Measurements from ENCODE around the gene LSM4.

Gene LSM4

DNA sequence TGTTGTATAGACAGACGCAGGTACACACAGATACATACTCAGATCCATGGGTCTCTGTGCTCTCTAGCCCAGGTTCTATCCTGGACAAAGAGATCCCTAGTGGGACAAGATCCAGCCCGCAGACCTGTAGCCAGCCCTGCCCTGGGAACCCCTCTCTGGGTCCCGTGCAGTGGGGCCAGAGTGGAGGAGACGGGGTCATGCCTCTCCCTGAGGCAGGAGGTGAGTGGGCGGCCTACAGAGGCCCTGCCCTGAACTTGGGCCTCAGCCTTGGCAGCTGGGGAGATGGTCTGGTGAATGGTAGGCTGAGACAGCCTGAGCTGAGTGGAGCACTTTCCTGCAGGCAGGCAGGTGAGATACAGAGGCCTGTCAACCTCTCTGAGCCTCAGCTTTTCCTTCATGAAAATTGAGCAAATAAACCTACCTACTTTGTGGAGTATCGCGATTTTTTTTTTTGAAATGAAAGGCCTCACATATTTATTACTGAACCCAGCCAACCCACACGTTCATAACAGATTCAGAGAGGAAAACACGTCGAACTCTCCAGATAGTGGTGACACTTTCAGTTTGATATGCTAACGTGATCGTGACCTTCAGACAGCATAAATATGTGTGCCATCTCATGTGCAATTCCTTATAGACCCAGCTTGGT is 38.0 kb downstream of the LSM4 start:
- no peak for DNase-seq
- in situ Hi-C loops (cut with HindIII; ENCODE audit: low pct_ligation_motif_present, low sequenced_read_pairs), result no loop called here
- TF ChIP-seq, protein P1, sequence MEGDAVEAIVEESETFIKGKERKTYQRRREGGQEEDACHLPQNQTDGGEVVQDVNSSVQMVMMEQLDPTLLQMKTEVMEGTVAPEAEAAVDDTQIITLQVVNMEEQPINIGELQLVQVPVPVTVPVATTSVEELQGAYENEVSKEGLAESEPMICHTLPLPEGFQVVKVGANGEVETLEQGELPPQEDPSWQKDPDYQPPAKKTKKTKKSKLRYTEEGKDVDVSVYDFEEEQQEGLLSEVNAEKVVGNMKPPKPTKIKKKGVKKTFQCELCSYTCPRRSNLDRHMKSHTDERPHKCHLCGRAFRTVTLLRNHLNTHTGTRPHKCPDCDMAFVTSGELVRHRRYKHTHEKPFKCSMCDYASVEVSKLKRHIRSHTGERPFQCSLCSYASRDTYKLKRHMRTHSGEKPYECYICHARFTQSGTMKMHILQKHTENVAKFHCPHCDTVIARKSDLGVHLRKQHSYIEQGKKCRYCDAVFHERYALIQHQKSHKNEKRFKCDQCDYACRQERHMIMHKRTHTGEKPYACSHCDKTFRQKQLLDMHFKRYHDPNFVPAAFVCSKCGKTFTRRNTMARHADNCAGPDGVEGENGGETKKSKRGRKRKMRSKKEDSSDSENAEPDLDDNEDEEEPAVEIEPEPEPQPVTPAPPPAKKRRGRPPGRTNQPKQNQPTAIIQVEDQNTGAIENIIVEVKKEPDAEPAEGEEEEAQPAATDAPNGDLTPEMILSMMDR (IDR thresholded peaks at IDR 0.05; ENCODE audit: low read depth, low read length, missing control alignments), result no peak

DNA sequence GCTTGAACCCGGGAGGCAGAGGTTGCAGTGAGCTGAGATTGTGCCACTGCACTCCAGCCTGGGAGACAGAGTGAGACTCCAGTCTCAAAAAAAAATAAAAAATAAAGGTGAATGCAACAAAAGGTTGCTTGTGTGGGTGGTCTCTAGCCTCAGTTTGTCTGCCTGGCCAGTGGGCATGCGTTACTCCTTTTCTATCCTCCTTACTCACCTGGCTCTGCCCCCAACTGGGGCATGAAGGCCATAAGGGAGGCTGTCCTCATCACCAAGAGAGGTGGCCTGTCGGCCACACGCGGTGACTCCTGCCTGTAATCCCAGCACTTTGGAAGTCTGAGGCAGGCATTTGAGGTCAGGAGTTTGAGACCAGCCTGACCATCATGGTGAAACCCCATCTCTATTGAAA is 39.5 kb downstream of the LSM4 start:
- H3K27ac ChIP-seq, result no peak overlapping the region
- in situ Hi-C loops (cut with HindIII; ENCODE audit: low pct_ligation_motif_present, low sequenced_read_pairs), result no loop called here
- H3K27me3 ChIP-seq (replicated peaks), result no peaks in the 10 kb centered on the region
- H3K36me3 ChIP-seq (replicated peaks), result peaks cover 8% of the 10 kb centered on the region
- TF ChIP-seq, protein P1 (IDR thresholded peaks at IDR 0.05; ENCODE audit: low read depth, low read length, missing control alignments), result no peak
- no peak overlapping the region for H3K4me3 ChIP-seq (ENCODE audit: low read depth, low read length)
- no peak for DNase-seq

More for the DNA sequence above, 38.0 kb downstream of the LSM4 start:
- H3K4me3 ChIP-seq (ENCODE audit: low read depth, low read length), result no peak overlapping the region
- H3K27ac ChIP-seq, result no peak overlapping the region
- H3K36me3 ChIP-seq (replicated peaks), result no peaks in the 10 kb centered on the region
- H3K27me3 ChIP-seq (replicated peaks), result no peaks in the 10 kb centered on the region

DNA sequence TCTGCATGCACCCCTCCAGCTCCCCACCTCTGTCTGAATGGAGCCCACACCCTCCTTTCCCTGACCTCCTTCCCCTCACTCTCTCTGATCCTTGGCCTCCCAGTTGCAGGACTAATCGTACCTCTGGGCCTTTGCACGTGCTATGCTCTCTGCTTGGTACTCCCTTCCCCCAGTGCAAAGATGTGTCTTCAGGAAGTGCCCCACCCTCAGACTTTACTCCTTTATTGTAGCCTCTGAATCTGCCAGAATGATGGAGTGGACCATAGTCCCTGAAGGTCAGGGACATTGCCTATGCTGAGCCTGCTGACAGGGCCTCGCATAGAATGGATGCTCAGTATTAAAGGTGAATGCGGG is 40.1 kb downstream of the LSM4 start:
- in situ Hi-C loops (cut with HindIII; ENCODE audit: low pct_ligation_motif_present, low sequenced_read_pairs), result no loop called here
- Histone ChIP-seq H3K27me3 (replicated peaks) (no peaks in the 10 kb centered on the region), H3K36me3 (replicated peaks) (peaks cover 12% of the 10 kb centered on the region), H3K4me3 (ENCODE audit: low read depth, low read length) (peak overlapping the region; percentile 44), H3K27ac (peak overlapping the region; percentile 95)
- TF ChIP-seq, protein P1 (IDR thresholded peaks at IDR 0.05; ENCODE audit: low read depth, low read length, missing control alignments), result no peak
- no peak for DNase-seq

DNA sequence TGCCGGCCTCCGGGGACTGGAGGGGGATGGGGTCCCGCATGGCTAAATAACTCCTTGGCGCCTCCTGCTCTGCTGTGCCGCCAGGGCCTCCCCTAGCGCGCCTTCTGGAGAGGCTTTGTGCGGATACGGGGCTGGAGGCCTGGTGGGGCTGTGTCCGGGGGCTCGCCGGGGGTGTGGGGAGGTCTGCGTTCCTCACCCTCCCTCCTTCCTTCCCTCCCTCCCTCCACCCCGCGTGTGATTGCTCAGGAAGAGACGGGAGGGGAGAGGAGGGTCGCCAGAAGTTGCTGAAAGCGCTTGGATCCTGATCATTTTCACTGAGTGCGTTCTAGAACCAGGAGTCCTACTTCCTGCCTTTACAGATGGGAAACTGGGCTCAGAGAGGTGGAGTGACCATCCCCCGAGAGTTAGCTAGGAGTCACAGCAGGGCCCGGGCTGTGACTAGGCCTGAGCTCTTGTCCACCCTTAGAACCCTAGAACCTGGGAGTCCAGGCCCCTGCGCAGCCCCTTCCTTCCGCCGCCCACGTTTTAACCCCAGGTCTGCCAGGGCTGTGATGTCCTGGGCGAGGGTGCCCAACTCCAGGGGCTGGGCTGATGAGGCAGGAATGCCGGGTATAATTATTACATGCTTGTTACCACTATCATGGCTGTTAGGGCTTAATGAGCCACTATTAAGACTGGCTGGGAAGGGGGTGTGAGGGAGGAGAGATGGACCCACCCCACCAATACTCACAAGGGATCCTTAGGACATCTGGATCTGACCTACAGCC is 40.7 kb downstream of the LSM4 start:
- TF ChIP-seq, protein P1 (IDR thresholded peaks at IDR 0.05; ENCODE audit: low read depth, low read length, missing control alignments), result peak; percentile 22
- DNase-seq, result no peak
- Histone ChIP-seq H3K27me3 (replicated peaks) (no peaks in the 10 kb centered on the region), H3K27ac (peak overlapping the region; percentile 95), H3K4me3 (ENCODE audit: low read depth, low read length) (peak overlapping the region; percentile 44), H3K36me3 (replicated peaks) (peaks cover 12% of the 10 kb centered on the region)
- in situ Hi-C loops (cut with HindIII; ENCODE audit: low pct_ligation_motif_present, low sequenced_read_pairs), result no loop called here

DNA sequence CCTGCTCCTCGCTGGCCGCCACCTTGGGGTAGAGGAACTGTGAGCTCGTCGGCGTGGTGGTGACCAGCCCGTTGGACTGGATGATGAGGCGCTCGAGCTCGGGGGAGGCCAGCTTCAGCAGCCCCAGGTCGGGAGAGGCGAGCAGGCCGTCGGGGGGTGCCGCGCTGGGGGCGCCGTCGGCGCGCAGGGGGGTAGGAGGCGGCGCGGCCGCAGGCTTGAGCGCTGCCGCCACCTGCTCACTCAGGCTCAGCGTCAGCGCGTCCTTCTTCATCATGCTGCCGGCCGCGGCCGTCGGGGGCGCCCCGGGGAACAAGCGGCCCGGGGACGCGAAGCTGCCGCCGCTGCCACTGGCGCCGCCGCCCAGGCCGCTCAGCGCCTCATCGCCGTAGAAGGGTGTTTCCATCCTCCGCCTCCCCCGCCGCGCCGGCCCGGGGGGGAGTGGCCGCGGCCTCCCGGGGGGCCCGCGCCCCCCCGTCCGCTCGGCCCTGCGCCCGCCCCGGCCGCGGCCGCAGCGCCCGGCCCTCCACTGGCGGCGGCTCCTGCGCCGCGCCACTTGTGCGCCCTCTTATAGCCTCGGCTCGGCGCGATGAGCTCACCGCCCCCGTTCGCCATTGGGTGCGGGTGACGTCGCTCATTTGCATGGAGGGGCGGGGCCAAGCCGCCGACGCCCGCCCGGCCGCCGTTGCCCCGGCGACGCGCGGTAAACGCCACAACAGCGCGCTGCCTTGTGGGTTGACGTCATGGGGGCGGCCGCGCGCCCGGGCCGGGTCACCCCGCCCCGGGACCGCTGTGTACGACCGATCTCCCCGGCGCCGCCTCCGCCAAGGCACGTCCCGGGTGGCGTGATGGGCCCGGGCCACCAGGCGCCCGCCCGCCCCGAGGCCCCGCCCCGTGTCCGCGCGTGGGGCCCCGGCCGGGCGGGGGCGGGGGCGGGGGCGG is 41.5 kb downstream of the LSM4 start, which contains the start of gene JUND:
TSS of gene JUND (minus strand) at position 541 of the 939 bp plus-strand sequence. CDS start at position 403, 138 bp downstream.
- in situ Hi-C loops (cut with HindIII; ENCODE audit: low pct_ligation_motif_present, low sequenced_read_pairs), result no loop called here
- peak; percentile 95 for DNase-seq
- TF ChIP-seq, protein P1 (IDR thresholded peaks at IDR 0.05; ENCODE audit: low read depth, low read length, missing control alignments), result no peak
- peak within 1 kb of the TSS; percentile 95 for H3K27ac ChIP-seq
- H3K4me3 ChIP-seq (ENCODE audit: low read depth, low read length), result peak within 1 kb of the TSS; percentile 100
- H3K36me3 ChIP-seq (replicated peaks), result peaks cover 12% of the 10 kb centered on the region
- no peaks in the 10 kb centered on the region for H3K27me3 ChIP-seq (replicated peaks)

Data from brain microvascular endothelial cell (primary cell).